A549 (cell line): Measurements from ENCODE around the gene TENM3. TPM values are rescaled to one million over a fixed set of nuclear protein-coding genes. Genes with fewer than 3 reads are reported as not detected.

ENCODE experiments used
- ATAC-seq, 2 experiments: fragments of 200-7000 bp in 1 of 2; fragments of >200 bp in 1 of 2; cut with Nextera tagmentation in 1 of 2; cut with Tn5 transposase in 1 of 2; 3 replicates each; pipeline versions ENCODE4 v1.8.0 to v1.9.1; 2018 to 2020; ENCODE audit warnings: mild to moderate bottlenecking in 1 of 2, moderate library complexity in 1 of 2
- CTCF ChIA-PET: fragments of 300-600 bp; sonication (Branson Sonifier 250); formaldehyde crosslinking; extraction: SDS; loops from one replicate; lab custom pipeline; 2021; ENCODE audit warnings: antibody characterized with exemption, inconsistent platforms; lab: Yijun Ruan, JAX
- POLR2A ChIA-PET: fragments of 350-600 bp; formaldehyde crosslinking; extraction: SDS; loops from one replicate; lab custom pipeline; 2021; ENCODE audit warnings: antibody characterized with exemption, inconsistent platforms; lab: Yijun Ruan, JAX
- DNase-seq, 2 experiments: peaks; one replicate each; pipeline versions ENCODE4 v3.0.0 to v3.0.0-alpha.2; 2011 to 2016; ENCODE audit warnings: low read depth in 1 of 2, low spot score in 1 of 2
- FAIRE-seq: peaks from 2 replicates; lab custom pipeline; 2011; peaks lifted over from hg19 to GRCh38; lab: Jason Lieb, UNC
- H3K27ac ChIP-seq, 2 experiments: fragments of >200 bp; sonication (Bioruptor Twin); formaldehyde crosslinking; 3 replicates each; pipeline ENCODE4 v1.5.1; 2016 to 2017
- H3K4me1 ChIP-seq: fragments of >200 bp; sonication (Bioruptor Twin); formaldehyde crosslinking; 3 replicates; pipeline ENCODE4 v1.6.1; 2016
- H3K4me2 ChIP-seq: fragments of >200 bp; sonication (Bioruptor Twin); formaldehyde crosslinking; 3 replicates; pipeline ENCODE4 v1.6.1; 2016
- H3K4me3 ChIP-seq: fragments of >200 bp; sonication (Bioruptor Twin); formaldehyde crosslinking; 3 replicates; pipeline ENCODE4 v1.5.1; 2016
- H3K9me3 ChIP-seq: fragments of >200 bp; sonication (Bioruptor Twin); formaldehyde crosslinking; 3 replicates; pipeline ENCODE4 v1.6.1; 2016
- ATOH8 ChIP-seq: fragments of 250-450 bp; sonication (Bioruptor Pico); IDR thresholded peaks from 2 replicates; pipeline ENCODE4 v1.5.0; 2020; ENCODE audit warnings: low read depth, mild to moderate bottlenecking, moderate library complexity
- CEBPB ChIP-seq, 2 experiments: fragments of >200 bp in 1 of 2; sonication (Bioruptor Twin) in 1 of 2; formaldehyde crosslinking in 1 of 2; IDR thresholded peaks; 2 replicates each; pipeline ENCODE4 v1.6.1; 2012 to 2016
- CHD2 ChIP-seq: fragments of 150-350 bp; IDR thresholded peaks from 2 replicates; pipeline ENCODE4 v1.6.1; 2014; ENCODE audit warnings: low read length; ENCODE audit not compliant: partially characterized antibody
- CHD4 ChIP-seq: fragments of 200-600 bp; sonication (generic); IDR thresholded peaks from 2 replicates; pipeline ENCODE4 v1.6.1; 2016; ENCODE audit warnings: antibody characterized with exemption, mild to moderate bottlenecking, borderline replicate concordance
- CTCF ChIP-seq: fragments of >200 bp; sonication (Bioruptor Twin); formaldehyde crosslinking; IDR thresholded peaks from 3 replicates; pipeline ENCODE4 v1.5.1; 2016
- E2F6 ChIP-seq: IDR thresholded peaks from 2 replicates; pipeline ENCODE4 v1.6.1; 2012; ENCODE audit warnings: low read depth, borderline replicate concordance
- EP300 ChIP-seq, 2 experiments: fragments of >200 bp; sonication (Bioruptor Twin); formaldehyde crosslinking; IDR thresholded peaks; 2 replicates in 1 of 2; 3 replicates in 1 of 2; pipeline ENCODE4 v1.6.1; 2016 to 2017
- HDAC2 ChIP-seq: fragments of 200-600 bp; sonication (generic); IDR thresholded peaks from 2 replicates; pipeline ENCODE4 v1.6.1; 2016
- HES2 ChIP-seq: fragments of >200 bp; sonication (Bioruptor Twin); formaldehyde crosslinking; IDR thresholded peaks from 2 replicates; pipeline ENCODE4 v1.6.1; 2016
- HEYL ChIP-seq: fragments of 250-450 bp; sonication (Bioruptor Pico); IDR thresholded peaks from 2 replicates; pipeline ENCODE4 v1.8.0; 2021; ENCODE audit warnings: mild to moderate bottlenecking, moderate library complexity
- HOXA7 ChIP-seq: fragments of 250-450 bp; sonication (Bioruptor Pico); IDR thresholded peaks from 2 replicates; pipeline ENCODE4 v1.5.0; 2020; ENCODE audit warnings: mild to moderate bottlenecking, moderate library complexity
- HOXB13 ChIP-seq: fragments of 250-450 bp; sonication (Bioruptor Pico); IDR thresholded peaks from 2 replicates; pipeline ENCODE4 v1.5.0; 2020; ENCODE audit warnings: low read depth, mild to moderate bottlenecking, moderate library complexity
- HOXB5 ChIP-seq: fragments of 250-450 bp; sonication (Bioruptor Pico); IDR thresholded peaks from 2 replicates; pipeline ENCODE4 v1.5.0; 2020; ENCODE audit warnings: mild to moderate bottlenecking, moderate library complexity
- JUN ChIP-seq, 2 experiments: fragments of >200 bp; sonication (Bioruptor Twin); formaldehyde crosslinking; IDR thresholded peaks; 2 replicates in 1 of 2; 3 replicates in 1 of 2; pipeline ENCODE4 v1.6.1; 2016 to 2017
- KDM1A ChIP-seq: fragments of 200-600 bp; sonication (generic); IDR thresholded peaks from 2 replicates; pipeline ENCODE4 v1.6.1; 2016; ENCODE audit warnings: low read depth, mild to moderate bottlenecking
- KDM5A ChIP-seq: fragments of 200-600 bp; sonication (generic); IDR thresholded peaks from 2 replicates; pipeline ENCODE4 v1.6.1; 2016; ENCODE audit warnings: antibody characterized with exemption, mild to moderate bottlenecking
- MAFK ChIP-seq: fragments of 450-650 bp; IDR thresholded peaks from 2 replicates; pipeline ENCODE4 v1.6.1; 2014; ENCODE audit not compliant: partially characterized antibody
- MAZ ChIP-seq: fragments of 150-350 bp; IDR thresholded peaks from 2 replicates; pipeline ENCODE4 v1.6.1; 2014; ENCODE audit warnings: antibody characterized with exemption, low read depth, low read length, borderline replicate concordance
- PBX3 ChIP-seq: IDR thresholded peaks from 2 replicates; pipeline ENCODE4 v1.6.1; 2012
- POLR2AphosphoS2 ChIP-seq: conservative IDR thresholded peaks from 2 replicates; pipeline ENCODE4 v1.6.1; 2012; ENCODE audit warnings: low read length, improper control_type of control experiment, inconsistent platforms
- RAD21 ChIP-seq, 2 experiments: fragments of >200 bp in 1 of 2; sonication (Bioruptor Twin) in 1 of 2; formaldehyde crosslinking in 1 of 2; IDR thresholded peaks in 1 of 2; conservative IDR thresholded peaks in 1 of 2; 2 replicates in 1 of 2; 3 replicates in 1 of 2; pipeline ENCODE4 v1.6.1; 2012 to 2018; ENCODE audit warnings: inconsistent platforms in 1 of 2
- RCOR1 ChIP-seq: fragments of 150-350 bp; IDR thresholded peaks from 2 replicates; pipeline ENCODE4 v1.6.1; 2014; ENCODE audit warnings: antibody characterized with exemption, low read length, low read depth
- SMC3 ChIP-seq: fragments of >200 bp; sonication (Bioruptor Twin); formaldehyde crosslinking; IDR thresholded peaks from 3 replicates; pipeline ENCODE4 v1.6.1; 2018; ENCODE audit warnings: inconsistent platforms
- TP53 ChIP-seq: fragments of 250-450 bp; sonication (Bioruptor Pico); IDR thresholded peaks from 2 replicates; pipeline ENCODE4 v1.5.0; 2021; ENCODE audit warnings: mild to moderate bottlenecking, moderate library complexity
- ZC3H11A ChIP-seq: fragments of 450-650 bp; IDR thresholded peaks from 2 replicates; pipeline ENCODE4 v1.6.1; 2014; ENCODE audit warnings: antibody characterized with exemption, mild to moderate bottlenecking
- ZNF302 ChIP-seq: fragments of 250-450 bp; sonication (Bioruptor Pico); IDR thresholded peaks from 2 replicates; pipeline ENCODE4 v1.9.0; 2021; ENCODE audit warnings: inconsistent platforms, mild to moderate bottlenecking, moderate library complexity
- WGBS: methylation state at CpG from one replicate; pipeline ENCODE4 v1.1.6; 2017; ENCODE audit errors: missing lambda C conversion rate; 5-methylcytosine and 5-hydroxymethylcytosine counted together
- polyA plus RNA-seq, 4 experiments: library from polyadenylated mRNA; depleted of rRNA in 3 of 4; stranded (reverse); fragments of >200 nt; fragmentation: RNase III in 1 of 4; extraction: RNeasy Plus Mini Kit Qiagen cat#74134 plus additional on column Dnase treatment in 1 of 4; gene quantifications; 2 replicates in 3 of 4; 3 replicates in 1 of 4; pipeline ENCODE4 v1.2.3, GENCODE V29; 2011 to 2017

Gene TENM3
- polyA plus RNA-seq, 2 of the 4 experiments (the other 2 are of a cell fraction), result 2.4 to 7.3 TPM

- no peak for FAIRE-seq
- POLR2A ChIA-PET, result no interaction called here
- TF ChIP-seq POLR2AphosphoS2 (no peak), JUN (IDR thresholded peaks at IDR 0.05) (no peak), HES2 (no peak), RAD21 (conservative IDR thresholded peaks at IDR 0.05 in 1 of 2, IDR thresholded peaks at IDR 0.05 in 1 of 2) (no peak), HOXA7 (CRISPR knock-in tag) (no peak), CHD2 (no peak), HEYL (no peak), TP53 (CRISPR knock-in tag) (no peak), MAFK (no peak), CTCF (no peak), RCOR1 (no peak), CHD4 (no peak), KDM5A (no peak), HOXB5 (no peak), HDAC2 (no peak), HOXB13 (CRISPR knock-in tag) (no peak), PBX3 (no peak)
- TF ChIP-seq, all 56 proteins: peak for 0
- Histone ChIP-seq H3K9me3 (no peaks in the 10 kb centered on the region), H3K4me1 (no peaks in the 10 kb centered on the region), H3K27ac (no peak overlapping the region), H3K4me2 (no peak overlapping the region), H3K4me3 (no peak overlapping the region)
- no peak for DNase-seq
- CTCF ChIA-PET, result interaction anchor here (0.6 kb wide), 1 partner anchor 873 kb away, joined by 3 read pairs; no protein-coding TSS in a partner anchor
- no peak for ATAC-seq
- 77% methylated on average over 8 of the region's 8 CpGs for WGBS
Observed at GRCh38 chr4:182251116-182251515, 7.9 kb downstream of the TENM3 start.

GRCh38 chr4:182252220-182252619 lies 9.0 kb downstream of the TENM3 start:
- H3K4me2 ChIP-seq, result no peak overlapping the region
- no peaks in the 10 kb centered on the region for H3K4me1 ChIP-seq
- no peak overlapping the region for H3K4me3 ChIP-seq
- CTCF ChIA-PET, result no interaction called here
- FAIRE-seq (no peak), DNase-seq (no peak), ATAC-seq (no peak)
- no peaks in the 10 kb centered on the region for H3K9me3 ChIP-seq
- TF ChIP-seq HDAC2 (no peak), KDM1A (no peak), RCOR1 (no peak)
- WGBS, result 50% methylated on average over 4 of the region's 4 CpGs
- POLR2A ChIA-PET, result no interaction called here
- no peak overlapping the region for H3K27ac ChIP-seq

- ChIA-PET POLR2A (no interaction called here), CTCF (no interaction called here)
- ATAC-seq (no peak), DNase-seq (no peak), FAIRE-seq (no peak)
- H3K4me3 ChIP-seq, result no peak overlapping the region
- 53% methylated on average over 10 of the region's 10 CpGs for WGBS
- H3K9me3 ChIP-seq, result no peaks in the 10 kb centered on the region
- H3K4me1 ChIP-seq, result no peaks in the 10 kb centered on the region
- no peak overlapping the region for H3K27ac ChIP-seq
- H3K4me2 ChIP-seq, result no peak overlapping the region
- TF ChIP-seq ATOH8 (CRISPR knock-in tag) (no peak), ZNF302 (no peak), EP300 (IDR thresholded peaks at IDR 0.05) (no peak), CEBPB (IDR thresholded peaks at IDR 0.05) (no peak), PBX3 (no peak), SMC3 (no peak), MAZ (no peak), HES2 (no peak), E2F6 (no peak), JUN (IDR thresholded peaks at IDR 0.05) (no peak), ZC3H11A (no peak), HDAC2 (no peak)
Observed at GRCh38 chr4:182254026-182254780, 11.0 kb downstream of the TENM3 start.
